Lower lobe of right lung (tissue), 2 donors: ENCODE measurements around the gene C22orf31. TPM values are rescaled to one million over a fixed set of nuclear protein-coding genes. Genes with fewer than 3 reads are reported as not detected.

ENCODE experiments used
- ATAC-seq, 2 donors: fragments of 200-7000 bp; cut with Tn5 transposase; one replicate each; pipeline ENCODE4 v1.9.1; 2020 to 2022; ENCODE audit warnings: mild to moderate bottlenecking in 2 of 2, moderate library complexity in 2 of 2
- DNase-seq: peaks from one replicate; pipeline ENCODE4 v3.0.0-alpha.2; 2020
- H3K27ac ChIP-seq: fragments of 200-600 bp; one replicate; pipeline ENCODE4 v1.8.0; 2022
- H3K27me3 ChIP-seq: fragments of 200-600 bp; one replicate; pipeline ENCODE4 v1.8.0; 2022; ENCODE audit warnings: low read depth
- H3K36me3 ChIP-seq: fragments of 200-600 bp; one replicate; pipeline ENCODE4 v1.8.0; 2022; ENCODE audit warnings: mild to moderate bottlenecking
- H3K4me1 ChIP-seq: fragments of 200-600 bp; one replicate; pipeline ENCODE4 v1.8.0; 2022
- H3K4me3 ChIP-seq: fragments of 200-600 bp; one replicate; pipeline ENCODE4 v1.8.0; 2022; ENCODE audit warnings: mild to moderate bottlenecking
- H3K9me3 ChIP-seq: fragments of 200-600 bp; one replicate; pipeline ENCODE4 v1.8.0; 2022
- CTCF ChIP-seq: fragments of 200-600 bp; IDR thresholded peaks from one replicate; pipeline ENCODE4 v1.8.0; 2022; ENCODE audit warnings: antibody characterized with exemption, mild to moderate bottlenecking
- intact Hi-C: fragments of 100-400 bp; cut with DNase I; formaldehyde crosslinking; loops from one replicate; pipeline ENCODE4 v1.11.0; 2022
- total RNA-seq: library from RNA; stranded (reverse); fragmentation: NEBNext Ultra II Directional; extraction: Animal tissue kit (Norgen Biotek cat#: 25700); gene quantifications from one replicate; pipeline ENCODE4 v1.2.1, GENCODE V29; 2021
- donor health status: DM: no; HTN: yes; CAD: no; lungs with severe emphysema.

C22orf31 gene
- total RNA-seq, 1 donor from 2014 or later, result not detected

GRCh38 chr22:29070490-29070889, 8.9 kb upstream of the C22orf31 start:
- TF ChIP-seq CTCF, result no peak
- Histone ChIP-seq H3K27me3 (peaks cover 10% of the 10 kb centered on the region), H3K27ac (no peak overlapping the region), H3K9me3 (no peaks in the 10 kb centered on the region), H3K4me1 (peaks cover 24% of the 10 kb centered on the region), H3K36me3 (no peaks in the 10 kb centered on the region), H3K4me3 (no peak overlapping the region)
- DNase-seq, result no peak
- intact Hi-C loops, result no loop called here
- no peak for ATAC-seq

GRCh38 chr22:29069463-29069862, 7.8 kb upstream of the C22orf31 start:
- no peak for TF ChIP-seq CTCF
- Histone ChIP-seq H3K4me1 (peaks cover 24% of the 10 kb centered on the region), H3K27me3 (peaks cover 10% of the 10 kb centered on the region), H3K9me3 (no peaks in the 10 kb centered on the region), H3K27ac (no peak overlapping the region), H3K4me3 (no peak overlapping the region), H3K36me3 (no peaks in the 10 kb centered on the region)
- intact Hi-C loops, result no loop called here
- DNase-seq (no peak), ATAC-seq (no peak)

GRCh38 chr22:29065468-29066190, 4.0 kb upstream of the C22orf31 start:
- no peaks in the 10 kb centered on the region for H3K9me3 ChIP-seq
- TF ChIP-seq CTCF, result no peak
- H3K4me1 ChIP-seq, result no peaks in the 10 kb centered on the region
- H3K27me3 ChIP-seq, result peaks cover 6% of the 10 kb centered on the region
- intact Hi-C loops, result no loop called here
- no peak for ATAC-seq
- no peak overlapping the region for H3K27ac ChIP-seq
- no peaks in the 10 kb centered on the region for H3K36me3 ChIP-seq
- H3K4me3 ChIP-seq, result no peak overlapping the region
- DNase-seq, result no peak

GRCh38 chr22:29062286-29062821, 723 bp upstream of the C22orf31 start:
- Histone ChIP-seq H3K27me3 (no peaks in the 10 kb centered on the region), H3K4me3 (no peak overlapping the region), H3K4me1 (no peaks in the 10 kb centered on the region), H3K27ac (no peak overlapping the region), H3K9me3 (no peaks in the 10 kb centered on the region), H3K36me3 (no peaks in the 10 kb centered on the region)
- DNase-seq (no peak), ATAC-seq (no peak)
- TF ChIP-seq CTCF, result no peak
- intact Hi-C loops, result no loop called here

GRCh38 chr22:29060931-29061330, 700 bp downstream of the C22orf31 start:
- DNase-seq (no peak), ATAC-seq (no peak)
- H3K27me3 ChIP-seq, result no peaks in the 10 kb centered on the region
- H3K27ac ChIP-seq, result no peak overlapping the region
- H3K4me3 ChIP-seq, result no peak overlapping the region
- no peak for TF ChIP-seq CTCF
- intact Hi-C loops, result no loop called here
- no peaks in the 10 kb centered on the region for H3K36me3 ChIP-seq
- H3K4me1 ChIP-seq, result no peaks in the 10 kb centered on the region
- no peaks in the 10 kb centered on the region for H3K9me3 ChIP-seq
